NCI-H1436 treated with DMSO at 0.1 percent for 48 hours (cell line): ENCODE measurements around the gene KAZN.

Source experiments
- DNase-seq: peaks from one replicate; lab custom pipeline; 2025; lab: John Stamatoyannopoulos, UW

Gene KAZN

DNA sequence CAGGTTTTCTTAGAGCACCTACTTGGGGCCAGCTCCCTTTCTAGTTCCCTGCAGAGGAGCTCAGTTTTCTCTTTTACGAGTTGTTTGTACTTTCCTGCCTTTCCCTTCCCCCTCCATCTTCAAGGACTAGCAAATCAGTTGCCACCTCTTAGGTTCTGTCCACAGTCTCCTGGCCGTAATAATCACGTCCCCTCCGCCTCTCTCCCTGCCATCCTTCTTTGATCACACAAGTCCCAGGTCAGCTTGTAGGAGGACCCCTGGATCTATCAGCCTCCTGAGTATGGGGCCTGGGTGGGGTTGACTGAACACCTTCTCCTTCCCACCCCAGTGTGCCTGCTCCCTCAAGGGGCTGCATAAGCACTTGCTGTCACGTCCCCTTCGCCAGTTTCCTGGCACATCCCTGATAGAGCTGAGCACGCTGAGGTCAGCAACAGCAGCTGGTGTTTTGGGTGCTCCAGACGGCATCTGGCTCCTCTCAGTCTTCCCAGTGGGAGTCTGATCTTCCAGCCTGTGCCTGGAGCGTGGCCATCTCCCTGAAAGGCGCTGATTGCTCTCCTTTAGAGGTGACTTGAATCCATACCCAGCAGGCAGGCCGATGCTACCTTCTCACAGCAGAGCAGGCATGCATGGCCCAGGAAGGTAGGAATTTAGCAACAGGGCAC is 338.9 kb downstream of the KAZN start:
- no peak for DNase-seq

- no peak for DNase-seq
These were observed 341.2 kb downstream of the KAZN start for GRCh38 chr1:14939527-14940284.

GRCh38 chr1:14940285-14940870 is 341.9 kb downstream of the KAZN start:
- DNase-seq = no peak

GRCh38 chr1:14941864-14942263 is 343.4 kb downstream of the KAZN start:
- DNase-seq = no peak

DNA sequence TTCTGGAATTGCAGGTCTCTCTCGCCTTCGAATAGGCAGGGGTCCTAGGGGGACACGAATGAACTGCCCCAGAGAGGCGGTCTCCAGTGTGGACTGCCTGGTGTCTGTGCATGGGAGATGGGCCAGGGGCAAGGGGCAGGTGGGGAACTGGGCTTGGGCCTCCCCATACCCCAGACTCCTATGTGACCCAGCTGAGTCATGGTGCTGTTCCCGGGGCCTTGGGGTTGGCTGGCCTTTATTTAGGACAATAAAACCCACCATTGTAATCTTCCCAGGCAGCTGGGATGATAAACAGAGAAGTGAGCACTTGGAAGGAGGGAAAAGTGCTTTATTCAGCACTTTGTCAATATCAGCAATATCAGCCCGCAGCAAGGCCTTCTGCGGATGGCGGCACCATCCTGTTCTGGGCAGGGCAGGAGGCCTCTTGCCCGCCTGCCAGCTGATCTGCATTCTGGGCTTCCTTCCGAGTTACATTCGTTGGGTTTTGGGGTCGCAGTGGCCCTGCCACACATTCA is 346.0 kb downstream of the KAZN start:
- no peak for DNase-seq

DNA sequence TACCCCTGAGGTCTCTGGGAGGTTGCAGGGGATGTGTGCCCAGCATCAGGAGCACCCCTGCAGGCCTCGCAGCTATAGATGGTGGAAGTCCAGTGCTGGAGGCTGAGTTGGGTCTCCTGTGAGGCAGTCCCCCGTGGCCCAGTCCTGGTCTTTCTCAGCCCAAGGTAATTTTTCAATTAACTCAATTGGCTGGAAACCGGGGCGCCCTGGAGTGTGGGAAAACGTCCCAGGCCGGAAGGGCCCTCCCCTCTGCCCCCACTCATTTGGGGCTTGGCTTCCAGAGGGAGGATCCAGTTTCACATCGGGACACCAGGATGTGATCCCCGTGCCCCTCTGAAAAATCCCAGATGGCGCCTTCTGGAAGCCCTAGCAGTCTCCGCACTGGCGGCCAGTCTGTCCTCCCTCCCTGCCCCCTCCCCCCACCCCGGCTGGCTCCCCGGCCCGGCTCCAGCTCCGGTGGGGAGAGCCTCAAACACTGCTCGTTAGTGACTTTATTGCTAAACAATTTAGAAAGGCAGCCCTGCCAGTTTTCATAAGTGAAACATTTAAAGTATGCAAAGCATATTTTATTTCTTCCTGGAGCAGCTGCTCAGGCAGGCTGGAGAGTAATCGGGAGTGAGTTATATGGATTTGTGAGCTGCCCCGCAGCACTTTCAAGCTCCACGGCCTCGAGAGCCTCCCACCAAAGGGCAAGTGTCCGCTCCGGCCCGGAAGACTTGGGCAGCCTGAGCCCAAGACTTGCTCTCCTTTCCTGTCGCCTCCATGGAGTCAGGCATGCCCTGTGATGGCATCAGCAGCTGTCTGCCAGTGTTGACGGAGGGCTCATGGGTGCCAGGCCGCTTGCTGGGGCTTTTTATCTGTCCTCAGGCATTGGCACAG is 346.9 kb downstream of the KAZN start:
- DNase-seq = no peak

- no peak for DNase-seq
These were observed 347.5 kb downstream of the KAZN start for GRCh38 chr1:14946011-14946359.

DNA sequence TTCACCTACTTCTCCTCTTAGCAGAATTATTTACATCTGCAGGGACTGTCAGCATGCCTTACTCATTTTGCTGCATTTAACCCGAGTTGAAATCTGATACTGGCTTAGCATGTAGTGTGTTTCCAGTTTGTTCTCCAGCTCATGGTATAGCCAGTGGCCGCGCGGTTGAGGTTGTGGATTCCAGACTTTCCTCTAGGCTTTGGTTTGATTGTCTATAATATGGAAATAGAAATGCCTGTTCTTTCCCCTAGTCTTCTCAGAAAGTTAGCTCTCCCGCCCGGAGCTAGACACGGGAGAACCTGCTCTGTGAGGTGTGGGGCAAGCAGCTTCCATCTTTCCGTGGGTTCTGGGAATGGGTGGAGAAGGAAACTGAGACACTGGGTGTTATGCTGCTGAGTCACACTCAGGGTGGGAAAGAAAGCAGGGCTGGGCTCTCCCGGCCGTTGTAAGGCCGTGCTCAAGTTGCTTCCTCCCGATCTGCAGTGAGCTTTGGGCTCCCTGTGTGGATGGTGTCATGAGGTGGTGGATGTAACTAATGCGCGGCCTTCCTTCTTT is 348.3 kb downstream of the KAZN start:
- no peak for DNase-seq

GRCh38 chr1:14947421-14947820 is 348.9 kb downstream of the KAZN start:
- DNase-seq = no peak

DNA sequence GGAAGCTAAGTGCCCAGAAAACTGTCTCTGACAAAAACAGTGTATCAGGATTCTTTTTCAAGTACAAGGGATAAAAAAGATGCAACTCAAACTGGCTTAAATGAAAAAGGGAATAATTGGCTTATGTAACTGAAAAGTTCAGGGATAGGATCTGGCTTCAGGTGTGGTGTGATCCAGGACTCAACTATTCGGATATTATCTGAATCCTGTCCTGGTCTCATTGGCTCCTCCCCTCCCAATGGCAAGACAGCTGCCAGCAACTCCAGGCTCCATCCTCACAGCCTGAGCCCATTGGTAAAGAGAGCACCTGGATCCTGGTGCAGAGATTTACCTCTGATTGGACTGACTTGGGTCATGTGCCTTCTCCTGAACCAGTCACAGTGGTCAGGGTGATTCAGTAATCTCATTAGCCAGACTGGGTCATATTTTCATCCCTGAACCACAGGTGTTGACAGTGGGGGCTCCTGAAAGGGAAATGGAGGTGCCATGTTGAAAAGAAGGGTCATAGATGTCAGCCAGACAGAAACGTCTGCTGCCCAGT is 349.7 kb downstream of the KAZN start:
- DNase-seq = no peak

DNA sequence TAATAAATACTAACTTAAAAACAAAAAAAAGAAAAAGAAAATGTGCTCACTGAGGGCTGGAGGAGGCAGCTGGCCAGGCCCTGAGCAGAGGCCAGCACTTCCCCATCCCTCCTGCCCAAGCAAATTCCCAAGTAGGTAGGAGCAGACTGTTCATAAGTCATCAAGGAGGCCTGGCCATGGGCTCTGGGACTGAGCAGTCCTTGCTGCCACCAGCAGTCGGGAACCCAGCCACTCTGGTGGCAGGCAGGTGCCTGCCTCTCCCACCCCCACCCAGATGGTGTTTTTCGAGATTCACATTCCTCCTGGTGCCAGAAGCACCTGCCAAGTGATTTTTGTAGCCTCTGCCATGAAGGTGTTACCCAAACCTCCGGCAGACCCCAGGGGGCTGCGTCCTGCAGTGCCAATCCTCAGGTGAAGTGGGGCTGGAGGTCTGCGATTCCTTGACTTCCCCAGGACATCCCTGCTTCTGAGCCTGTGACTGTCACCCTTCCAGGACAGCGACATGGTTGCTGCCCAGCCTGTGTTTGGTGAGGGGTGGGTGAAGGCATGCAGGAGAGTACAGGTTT is 350.9 kb downstream of the KAZN start:
- no peak for DNase-seq

DNA sequence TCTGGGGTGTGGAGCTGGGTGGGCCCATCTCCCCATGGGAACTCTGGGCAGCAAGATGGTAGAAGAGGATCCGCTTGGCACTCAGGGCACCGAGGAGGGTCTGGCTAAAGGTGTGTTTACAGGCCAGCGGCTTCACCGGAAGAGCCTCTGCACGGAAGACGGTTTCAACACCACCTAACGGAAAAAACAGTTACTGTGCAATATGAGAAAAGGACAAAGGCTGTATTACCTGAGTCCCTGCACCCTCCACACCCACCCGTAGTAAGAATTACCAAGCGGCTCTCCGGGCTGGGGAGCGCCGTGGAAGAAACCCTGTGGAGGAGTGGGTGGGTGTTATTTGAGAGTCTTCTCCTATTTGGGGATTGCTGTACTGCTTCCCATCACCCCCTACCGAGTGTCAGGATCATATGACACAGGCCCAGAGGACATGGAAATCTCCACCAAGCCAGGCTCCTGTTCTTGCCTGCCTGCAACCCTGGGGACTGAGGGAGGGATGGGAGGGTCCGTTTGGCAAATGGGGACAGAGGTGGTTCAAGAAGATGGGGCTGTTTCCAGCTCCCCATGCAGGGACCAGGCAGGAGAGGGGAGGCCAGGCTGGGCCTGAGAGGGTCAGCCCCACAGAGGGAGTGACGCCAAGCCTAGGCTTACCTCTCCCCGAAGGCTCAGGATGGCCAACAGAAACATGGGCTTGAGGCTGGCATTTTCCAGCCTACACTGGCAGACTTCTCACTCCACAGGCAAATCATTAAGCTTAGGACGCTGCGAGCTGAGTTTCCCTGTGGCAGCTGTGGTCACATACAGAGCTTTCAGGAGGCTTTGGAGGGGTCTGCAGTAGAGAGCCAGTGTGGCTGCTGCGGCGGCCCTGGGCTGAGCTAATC is 351.6 kb downstream of the KAZN start:
- DNase-seq = no peak

GRCh38 chr1:14951766-14952165 is 353.3 kb downstream of the KAZN start:
- no peak for DNase-seq

DNA sequence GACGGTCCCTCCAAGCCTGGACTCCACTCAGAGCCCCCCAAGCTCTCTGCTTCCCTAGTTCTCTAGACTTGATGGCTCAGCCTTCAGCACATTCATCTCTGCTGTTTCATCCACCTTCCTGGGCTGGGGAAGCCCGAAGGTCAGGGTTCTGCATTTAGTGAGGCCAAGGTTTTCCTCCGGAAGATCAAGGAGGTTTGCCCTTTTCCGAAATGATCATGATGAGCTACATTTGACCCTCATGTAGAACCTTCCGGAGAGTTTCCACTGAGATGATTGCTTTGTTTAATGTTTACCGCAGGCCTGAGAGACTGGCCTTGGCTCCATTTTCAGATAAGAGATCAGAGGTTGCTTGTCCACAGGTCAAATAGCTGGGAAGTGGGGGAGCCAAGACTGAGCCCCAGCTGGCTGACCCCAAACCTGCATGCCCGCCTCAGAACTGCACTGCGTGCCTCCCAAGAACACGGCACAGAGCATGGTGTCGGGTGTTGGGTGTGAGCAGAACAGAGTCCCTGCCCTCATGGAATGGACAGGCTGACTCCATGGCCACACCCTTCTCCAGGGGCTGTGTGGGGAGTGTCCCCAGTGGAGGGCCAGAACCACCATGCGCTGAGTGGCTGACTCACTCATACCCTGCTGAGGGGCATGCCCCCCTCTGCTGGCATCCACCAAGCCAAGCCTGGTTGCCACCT is 354.3 kb downstream of the KAZN start:
- DNase-seq = no peak

DNA sequence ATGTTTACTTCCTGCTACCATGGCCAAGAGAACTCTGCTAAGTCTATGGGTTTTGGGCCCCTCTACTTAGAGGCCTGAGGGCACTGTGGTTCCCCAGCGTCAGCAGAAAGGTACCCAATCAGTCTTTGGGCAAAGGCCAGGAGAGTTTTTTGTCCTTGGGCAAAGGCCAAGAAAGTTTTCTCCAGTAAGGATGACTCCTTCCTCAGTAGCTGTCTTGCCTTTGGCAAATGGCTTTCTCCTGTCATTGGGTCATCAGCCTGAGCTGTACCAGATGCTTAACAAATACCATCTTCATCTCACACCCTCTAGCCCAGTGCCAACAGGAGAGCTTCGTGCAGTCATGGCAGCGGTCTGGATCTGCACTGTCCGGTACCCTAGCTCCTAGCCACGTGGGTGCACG is 355.7 kb downstream of the KAZN start:
- no peak for DNase-seq

DNA sequence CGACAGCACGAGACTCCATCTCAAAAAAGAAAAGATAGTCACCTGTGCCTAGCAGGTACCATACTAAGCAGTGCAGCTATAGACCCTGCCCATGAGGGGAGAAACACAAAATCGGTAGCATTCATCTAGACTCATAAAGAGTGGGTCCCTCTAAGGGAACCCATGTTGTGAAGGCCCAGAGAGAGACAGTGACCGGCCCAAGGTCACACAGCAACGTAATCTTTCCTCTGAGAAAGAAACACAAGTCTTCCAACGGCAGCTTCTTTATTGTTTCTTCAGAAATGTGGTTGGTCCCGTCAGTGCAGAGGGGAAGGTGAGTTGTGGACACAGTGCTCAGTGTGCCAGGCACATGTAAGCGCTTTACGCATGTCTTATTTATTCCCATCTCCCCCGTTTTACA is 356.4 kb downstream of the KAZN start:
- DNase-seq = no peak

DNA sequence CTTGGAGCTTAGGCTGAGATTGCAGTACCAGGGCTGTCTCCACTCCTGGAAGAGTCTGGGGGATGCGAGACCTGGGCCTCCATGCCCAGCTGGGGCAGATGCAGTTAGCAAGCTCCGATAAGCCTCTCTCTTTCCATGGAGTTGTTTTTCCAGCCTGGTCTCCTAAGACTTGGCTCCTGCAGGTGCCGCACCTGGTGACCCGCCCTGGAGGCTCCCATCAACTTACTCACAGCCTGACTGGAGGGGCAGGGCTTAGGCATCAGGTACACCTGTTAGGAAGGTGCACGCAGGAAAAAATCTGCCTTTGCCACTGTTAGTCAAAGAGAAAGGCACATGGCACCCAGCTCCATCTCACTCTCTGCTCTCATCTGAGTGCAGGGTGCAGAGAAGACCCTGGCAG is 356.9 kb downstream of the KAZN start:
- DNase-seq = no peak

GRCh38 chr1:14955976-14956375 is 357.5 kb downstream of the KAZN start:
- DNase-seq = no peak

- DNase-seq = no peak
These were observed 358.2 kb downstream of the KAZN start for GRCh38 chr1:14956579-14957195.
